CD14-positive monocyte (primary cell): Measurements from ENCODE around the gene IP6K1. TPM values are rescaled to one million over a fixed set of nuclear protein-coding genes. Genes with fewer than 3 reads are reported as not detected.

Experiments
- DNase-seq, 3 donors: peaks; one replicate each; pipeline ENCODE4 v3.0.0-alpha.2; 2011 to 2022
- H2AFZ ChIP-seq: 2 replicates; pipeline ENCODE4 v1.6.0; 2012; ENCODE audit warnings: mild to moderate bottlenecking, low read depth, low read length, inconsistent platforms; ENCODE audit not compliant: insufficient read depth, poor library complexity, severe bottlenecking
- H3K27ac ChIP-seq, 2 donors: 1 replicate in 1 of 2; 2 replicates in 1 of 2; pipeline ENCODE4 v1.5.1; 2012 to 2013; ENCODE audit warnings: low read length in 2 of 2, control low read depth in 1 of 2, inconsistent platforms in 1 of 2, low read depth in 1 of 2, mild to moderate bottlenecking in 1 of 2
- H3K27me3 ChIP-seq, 2 donors: one replicate each; pipeline versions ENCODE4 v1.6.0 to v1.6.1; 2011 to 2013; ENCODE audit warnings: low read length in 2 of 2; ENCODE audit not compliant: control insufficient read depth in 2 of 2, insufficient read depth in 2 of 2
- H3K36me3 ChIP-seq, 2 donors: replicated peaks in 1 of 2; 1 replicate in 1 of 2; 2 replicates in 1 of 2; pipeline versions ENCODE4 v1.5.1 to v1.6.1; 2012 to 2013; ENCODE audit warnings: low read length in 2 of 2, control low read depth in 1 of 2, inconsistent platforms in 1 of 2, mild to moderate bottlenecking in 1 of 2; ENCODE audit not compliant: insufficient read depth in 2 of 2, control insufficient read depth in 1 of 2
- H3K4me1 ChIP-seq, 2 donors: 1 replicate in 1 of 2; 2 replicates in 1 of 2; pipeline versions ENCODE4 v1.5.1 to v1.6.1; 2012 to 2013; ENCODE audit warnings: low read length in 2 of 2, control low read depth in 1 of 2, inconsistent platforms in 1 of 2, mild to moderate bottlenecking in 1 of 2, moderate library complexity in 1 of 2; ENCODE audit not compliant: insufficient read depth in 2 of 2, control insufficient read depth in 1 of 2
- H3K4me2 ChIP-seq: replicated peaks from 2 replicates; pipeline ENCODE3; 2012; ENCODE audit warnings: low read length, moderate library complexity, mild to moderate bottlenecking; ENCODE audit not compliant: poor library complexity, severe bottlenecking; ENCODE audit errors: extremely low read depth
- H3K4me3 ChIP-seq, 3 experiments: fragments of 200-600 bp in 1 of 3; sonication (generic) in 1 of 3; replicated peaks in 1 of 3; 1 replicate in 2 of 3; 2 replicates in 1 of 3; pipeline ENCODE4 v1.5.1; 2011 to 2013; ENCODE audit warnings: low read length in 3 of 3, mild to moderate bottlenecking in 3 of 3, control low read depth in 2 of 3, low read depth in 2 of 3, inconsistent platforms in 1 of 3, moderate library complexity in 1 of 3
- H3K79me2 ChIP-seq: 2 replicates; pipeline ENCODE4 v1.6.0; 2012; ENCODE audit warnings: mild to moderate bottlenecking, control low read depth, inconsistent platforms, low read length, moderate library complexity; ENCODE audit not compliant: insufficient read depth
- H3K9ac ChIP-seq: 2 replicates; pipeline ENCODE4 v1.6.0; 2017; ENCODE audit warnings: low read length, mild to moderate bottlenecking; ENCODE audit not compliant: insufficient read depth, poor library complexity, severe bottlenecking
- H3K9me3 ChIP-seq, 2 donors: replicated peaks in 1 of 2; 1 replicate in 1 of 2; 2 replicates in 1 of 2; pipeline versions ENCODE4 v1.5.1 to v1.6.1; 2012 to 2013; ENCODE audit warnings: low read length in 2 of 2, control low read depth in 1 of 2; ENCODE audit not compliant: control insufficient read depth in 1 of 2, insufficient read depth in 1 of 2
- H4K20me1 ChIP-seq: 2 replicates; pipeline ENCODE4 v1.6.0; 2012; ENCODE audit warnings: mild to moderate bottlenecking, low read length, control low read depth, moderate library complexity; ENCODE audit not compliant: insufficient read depth
- H3K27ac Mint-ChIP-seq, 7 donors: one replicate each; pipeline ENCODE4 v1.8.0; 2020; ENCODE audit warnings: mild to moderate bottlenecking in 7 of 7, mixed read lengths in 7 of 7, moderate library complexity in 6 of 7, inconsistent platforms in 2 of 7
- H3K27me3 Mint-ChIP-seq, 3 donors: one replicate each; pipeline ENCODE4 v1.8.0; 2021 to 2022; ENCODE audit warnings: low read depth in 3 of 3, mild to moderate bottlenecking in 3 of 3, mixed read lengths in 3 of 3, moderate library complexity in 3 of 3, inconsistent platforms in 1 of 3
- H3K36me3 Mint-ChIP-seq, 2 donors: one replicate each; pipeline ENCODE4 v1.8.0; 2020; ENCODE audit warnings: mixed read lengths in 2 of 2, inconsistent platforms in 1 of 2, mild to moderate bottlenecking in 1 of 2
- H3K4me1 Mint-ChIP-seq: one replicate; pipeline ENCODE4 v1.8.0; 2020; ENCODE audit warnings: mild to moderate bottlenecking, mixed read lengths
- H3K4me3 Mint-ChIP-seq, 2 donors: one replicate each; pipeline ENCODE4 v1.8.0; 2020; ENCODE audit warnings: mild to moderate bottlenecking in 2 of 2, mixed read lengths in 2 of 2, moderate library complexity in 1 of 2
- H3K9me3 Mint-ChIP-seq, 7 donors: one replicate each; pipeline ENCODE4 v1.8.0; 2020 to 2022; ENCODE audit warnings: mixed read lengths in 7 of 7, mild to moderate bottlenecking in 6 of 7, moderate library complexity in 6 of 7, inconsistent platforms in 2 of 7
- WGBS: methylation state at CpG from one replicate; pipeline ENCODE4 v1.1.5; 2013; ENCODE audit warnings: missing lambda C conversion rate; ENCODE audit not compliant: insufficient coverage; 5-methylcytosine and 5-hydroxymethylcytosine counted together
- intact Hi-C, 2 donors: fragments of 100-400 bp; cut with micrococcal nuclease; formaldehyde crosslinking; loops; one replicate each; pipeline versions ENCODE4 v1.15.0 to v1.15.1; 2023
- polyA plus RNA-seq, 3 donors: library from polyadenylated mRNA; depleted of rRNA in 1 of 3; unstranded in 2 of 3; stranded (reverse) in 1 of 3; fragments of 300-500 nt in 2 of 3; fragments of >200 nt in 1 of 3; fragmentation: Illumina TruSeq in 2 of 3; gene quantifications; 1 replicate in 2 of 3; 2 replicates in 1 of 3; pipeline ENCODE4 v1.2.3, GENCODE V29; 2012 to 2021
- TF ChIP-seq, protein P1 (sequence below): fragments of 200-600 bp; IDR thresholded peaks from one replicate; pipeline ENCODE4 v1.8.0; 2022; ENCODE audit warnings: antibody characterized with exemption, mild to moderate bottlenecking

The IP6K1 gene
- polyA plus RNA-seq, 3 donors = 15.8 to 27.1 (median 16.1) TPM

GRCh38 chr3:49769286-49769915 is 16.9 kb downstream of the IP6K1 start:
- H2AFZ ChIP-seq = no peak overlapping the region
- Mint-ChIP-seq H3K9me3 (peaks cover 0 to 2% (median 0%) of the 10 kb centered on the region in 7 donors), H3K27ac (no peak overlapping the region), H3K4me1 (no peaks in the 10 kb centered on the region), H3K4me3 (no peak overlapping the region), H3K27me3 (no peaks in the 10 kb centered on the region), H3K36me3 (peaks cover 19 to 46% of the 10 kb centered on the region in 2 donors)
- H3K27ac ChIP-seq = no peak overlapping the region
- H3K27me3 ChIP-seq = no peaks in the 10 kb centered on the region
- no peak overlapping the region for H3K9ac ChIP-seq
- H3K9me3 ChIP-seq = no peaks in the 10 kb centered on the region
- no peak for DNase-seq
- TF ChIP-seq, protein P1, sequence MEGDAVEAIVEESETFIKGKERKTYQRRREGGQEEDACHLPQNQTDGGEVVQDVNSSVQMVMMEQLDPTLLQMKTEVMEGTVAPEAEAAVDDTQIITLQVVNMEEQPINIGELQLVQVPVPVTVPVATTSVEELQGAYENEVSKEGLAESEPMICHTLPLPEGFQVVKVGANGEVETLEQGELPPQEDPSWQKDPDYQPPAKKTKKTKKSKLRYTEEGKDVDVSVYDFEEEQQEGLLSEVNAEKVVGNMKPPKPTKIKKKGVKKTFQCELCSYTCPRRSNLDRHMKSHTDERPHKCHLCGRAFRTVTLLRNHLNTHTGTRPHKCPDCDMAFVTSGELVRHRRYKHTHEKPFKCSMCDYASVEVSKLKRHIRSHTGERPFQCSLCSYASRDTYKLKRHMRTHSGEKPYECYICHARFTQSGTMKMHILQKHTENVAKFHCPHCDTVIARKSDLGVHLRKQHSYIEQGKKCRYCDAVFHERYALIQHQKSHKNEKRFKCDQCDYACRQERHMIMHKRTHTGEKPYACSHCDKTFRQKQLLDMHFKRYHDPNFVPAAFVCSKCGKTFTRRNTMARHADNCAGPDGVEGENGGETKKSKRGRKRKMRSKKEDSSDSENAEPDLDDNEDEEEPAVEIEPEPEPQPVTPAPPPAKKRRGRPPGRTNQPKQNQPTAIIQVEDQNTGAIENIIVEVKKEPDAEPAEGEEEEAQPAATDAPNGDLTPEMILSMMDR = no peak
- H3K36me3 ChIP-seq = peaks cover 11 to 55% of the 10 kb centered on the region in 2 donors
- H3K4me2 ChIP-seq = no peak overlapping the region
- no peak overlapping the region for H3K4me3 ChIP-seq
- H4K20me1 ChIP-seq = peaks cover 96% of the 10 kb centered on the region
- H3K79me2 ChIP-seq = peaks cover 98% of the 10 kb centered on the region
- intact Hi-C loops = loop anchor here in 1 of 2 donors (10.0 kb wide), 1 partner anchor 1605 kb away; no protein-coding TSS in a partner anchor
- no CpG with 5 or more reads among the region's 3 CpGs for WGBS
- H3K4me1 ChIP-seq = no peaks in the 10 kb centered on the region

DNA sequence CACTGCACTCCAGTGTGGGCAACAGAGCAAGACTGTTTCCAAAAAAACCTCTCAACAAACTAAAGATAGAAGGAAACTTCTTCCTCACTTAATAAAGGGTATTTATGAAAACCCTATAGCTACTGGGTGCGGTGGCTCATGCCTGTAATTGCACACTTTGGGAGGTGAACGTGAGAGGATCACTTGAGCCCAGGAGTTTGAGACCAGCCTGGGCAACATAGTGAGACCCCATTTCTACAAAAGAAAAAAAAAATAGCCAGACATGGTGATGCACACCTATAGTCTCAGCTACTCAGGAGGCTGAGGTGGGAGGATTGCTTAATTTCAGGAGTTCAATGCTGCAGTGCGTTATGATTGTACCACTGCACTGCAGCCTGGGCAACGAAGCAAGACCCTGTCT is 22.4 kb downstream of the IP6K1 start:
- Mint-ChIP-seq H3K27me3 (no peaks in the 10 kb centered on the region), H3K36me3 (peaks cover 15 to 51% of the 10 kb centered on the region in 2 donors), H3K4me1 (peaks cover 10% of the 10 kb centered on the region), H3K4me3 (no peak overlapping the region), H3K27ac (no peak overlapping the region), H3K9me3 (peaks cover 0 to 2% (median 0%) of the 10 kb centered on the region in 7 donors)
- TF ChIP-seq, protein P1 = no peak
- no peak for DNase-seq
- H3K27me3 ChIP-seq = no peaks in the 10 kb centered on the region
- no peak overlapping the region for H2AFZ ChIP-seq
- H3K27ac ChIP-seq = no peak overlapping the region
- H3K79me2 ChIP-seq = peaks cover 93% of the 10 kb centered on the region
- peaks cover 0 to 5% of the 10 kb centered on the region in 2 donors for H3K4me1 ChIP-seq
- no peak overlapping the region for H3K4me2 ChIP-seq
- no peak overlapping the region for H3K9ac ChIP-seq
- no peak overlapping the region for H3K4me3 ChIP-seq
- no CpG with 5 or more reads among the region's 4 CpGs for WGBS
- H4K20me1 ChIP-seq = peaks cover 96% of the 10 kb centered on the region
- H3K9me3 ChIP-seq = no peaks in the 10 kb centered on the region
- peaks cover 3 to 39% of the 10 kb centered on the region in 2 donors for H3K36me3 ChIP-seq
- intact Hi-C loops = loop anchor here in 1 of 2 donors (10.0 kb wide), 1 partner anchor 1599 kb away; no protein-coding TSS in a partner anchor
